Psoas muscle (tissue), 8 donors: ENCODE measurements around the gene TLCD3B. TPM values are rescaled to one million over a fixed set of nuclear protein-coding genes. Genes with fewer than 3 reads are reported as not detected.
A peak's percentile ranks its signal among the peaks of the same experiment; 100 is the strongest.

Experiments
- ATAC-seq, 4 donors: fragments of 200-7000 bp; cut with Tn5 transposase; one replicate each; pipeline ENCODE4 v1.9.1; 2020; ENCODE audit warnings: moderate library complexity in 3 of 4, mild to moderate bottlenecking in 2 of 4
- DNase-seq, 2 donors: peaks; one replicate each; pipeline ENCODE4 v3.0.0-alpha.2; 2020
- H3K27ac ChIP-seq: fragments of 200-600 bp; one replicate; pipeline ENCODE4 v1.8.0; 2022
- H3K27me3 ChIP-seq, 3 donors: fragments of 200-600 bp in 1 of 3; one replicate each; pipeline versions ENCODE4 v1.6.1 to v1.8.0; 2013 to 2022; ENCODE audit warnings: low read length in 2 of 3, mild to moderate bottlenecking in 2 of 3, moderate library complexity in 1 of 3; ENCODE audit not compliant: insufficient read depth in 3 of 3
- H3K36me3 ChIP-seq, 2 donors: fragments of 200-600 bp in 1 of 2; one replicate each; pipeline versions ENCODE4 v1.6.1 to v1.8.0; 2013 to 2022; ENCODE audit warnings: low read depth in 1 of 2, mild to moderate bottlenecking in 1 of 2, moderate library complexity in 1 of 2; ENCODE audit not compliant: insufficient read depth in 1 of 2
- H3K4me1 ChIP-seq: fragments of 200-600 bp; one replicate; pipeline ENCODE4 v1.8.0; 2022
- H3K4me3 ChIP-seq: fragments of 200-600 bp; one replicate; pipeline ENCODE4 v1.8.0; 2022; ENCODE audit warnings: mild to moderate bottlenecking
- H3K9me3 ChIP-seq: fragments of 200-600 bp; one replicate; pipeline ENCODE4 v1.8.0; 2022
- WGBS, 3 donors: extraction: QIAGEN DNeasy Blood & Tissue Kit; methylation state at CpG; one replicate each; pipeline versions ENCODE4 v1.1.6 to v1.1.7; 2013; 5-methylcytosine and 5-hydroxymethylcytosine counted together
- intact Hi-C, 2 donors: fragments of 100-400 bp; cut with DNase I; formaldehyde crosslinking; loops; one replicate each; pipeline versions ENCODE4 v1.11.0 to v1.14.2; 2022
- polyA plus RNA-seq, 3 donors: library from polyadenylated mRNA; stranded (reverse); fragments of 200-250 nt; gene quantifications; one replicate each; pipeline ENCODE4 v1.2.3, GENCODE V29; 2013
- total RNA-seq, 4 donors: library from RNA; stranded (reverse); fragmentation: NEBNext Ultra II Directional in 2 of 4; extraction: Animal tissue kit (Norgen Biotek cat#: 25700) in 2 of 4; gene quantifications; one replicate each; pipeline versions ENCODE4 v1.2.1 to v1.2.4, GENCODE V29; 2021 to 2023
- TF ChIP-seq, protein P1 (sequence below): fragments of 200-600 bp; IDR thresholded peaks from one replicate; pipeline ENCODE4 v1.8.0; 2022; ENCODE audit warnings: antibody characterized with exemption
- donor health status: healthy with polysubstance abuse.
- donor health status: DM: no; HTN: no; CAD: no; lungs with moderate emphysema.
- donor health status: Bipolar disorder and iron deficiency.
- donor health status: healthy.
- donor health status: DM: yes; HTN: yes; CAD: no.
- donor health status: DM: no; HTN: no; CAD: no.
- donor health status: DM: no; HTN: no; CAD: no.
- donor health status: DM: yes; HTN: yes; CAD: no.

Gene TLCD3B
- total and polyA plus RNA-seq, 7 donors, result 0.13 to 1.9 (median 0.22) TPM

DNA sequence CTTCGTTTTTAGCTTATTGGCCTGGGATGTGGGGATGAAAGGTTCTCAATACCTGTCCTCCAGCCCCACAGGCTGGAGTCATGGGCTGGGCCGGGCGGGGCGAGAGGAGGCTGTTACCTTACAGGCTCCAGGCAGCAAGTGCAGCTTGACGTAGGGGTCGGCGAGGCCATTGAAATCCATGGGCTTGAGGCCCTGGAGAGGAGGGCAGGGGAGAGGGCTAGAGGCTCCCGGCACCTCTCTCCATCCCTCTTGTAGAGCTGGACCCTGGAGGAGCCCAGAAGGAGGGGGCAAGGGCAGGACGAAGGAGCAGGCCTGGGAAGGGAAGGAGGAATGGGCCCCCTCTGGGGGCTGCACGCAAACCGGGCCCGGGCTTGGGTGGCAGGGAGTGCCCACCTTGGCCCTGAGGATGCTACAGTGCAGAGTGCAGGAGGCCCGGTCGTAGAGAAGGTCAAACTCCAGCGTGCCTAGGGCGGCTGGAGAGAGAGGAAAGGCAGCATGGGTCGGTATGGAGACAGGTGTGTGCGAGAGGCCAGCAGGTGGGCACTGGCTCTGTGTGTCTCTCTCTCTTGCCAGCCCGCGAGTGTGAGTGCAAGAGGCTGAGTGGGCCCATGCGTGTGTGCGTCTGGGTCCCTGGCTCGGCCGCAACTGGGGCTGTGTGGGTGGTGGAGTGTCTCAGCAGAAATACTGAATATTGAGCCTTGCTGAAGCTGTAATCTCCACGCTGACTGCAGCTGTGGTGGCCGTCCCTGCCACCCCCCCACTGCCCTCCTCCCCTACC lies 21.8 kb downstream of the TLCD3B start:
- Histone ChIP-seq H3K4me3 (no peak overlapping the region), H3K36me3 (peaks cover 0 to under 1% of the 10 kb centered on the region in 2 donors), H3K27me3 (peaks cover 0 to 45% (median 17%) of the 10 kb centered on the region in 3 donors), H3K27ac (no peak overlapping the region), H3K4me1 (no peaks in the 10 kb centered on the region), H3K9me3 (no peaks in the 10 kb centered on the region)
- DNase-seq, result no peak
- ATAC-seq, result no peak
- TF ChIP-seq, protein P1, sequence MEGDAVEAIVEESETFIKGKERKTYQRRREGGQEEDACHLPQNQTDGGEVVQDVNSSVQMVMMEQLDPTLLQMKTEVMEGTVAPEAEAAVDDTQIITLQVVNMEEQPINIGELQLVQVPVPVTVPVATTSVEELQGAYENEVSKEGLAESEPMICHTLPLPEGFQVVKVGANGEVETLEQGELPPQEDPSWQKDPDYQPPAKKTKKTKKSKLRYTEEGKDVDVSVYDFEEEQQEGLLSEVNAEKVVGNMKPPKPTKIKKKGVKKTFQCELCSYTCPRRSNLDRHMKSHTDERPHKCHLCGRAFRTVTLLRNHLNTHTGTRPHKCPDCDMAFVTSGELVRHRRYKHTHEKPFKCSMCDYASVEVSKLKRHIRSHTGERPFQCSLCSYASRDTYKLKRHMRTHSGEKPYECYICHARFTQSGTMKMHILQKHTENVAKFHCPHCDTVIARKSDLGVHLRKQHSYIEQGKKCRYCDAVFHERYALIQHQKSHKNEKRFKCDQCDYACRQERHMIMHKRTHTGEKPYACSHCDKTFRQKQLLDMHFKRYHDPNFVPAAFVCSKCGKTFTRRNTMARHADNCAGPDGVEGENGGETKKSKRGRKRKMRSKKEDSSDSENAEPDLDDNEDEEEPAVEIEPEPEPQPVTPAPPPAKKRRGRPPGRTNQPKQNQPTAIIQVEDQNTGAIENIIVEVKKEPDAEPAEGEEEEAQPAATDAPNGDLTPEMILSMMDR, result no peak
- intact Hi-C loops, result loop anchor here (5.0 kb wide), 1 partner anchor 147 kb away; the partner anchor contains the start of gene CDIPT (in 2 of the 2)
- WGBS, 3 donors, result 40 to 43% (median 42%) methylated on average over 25 to 26 of the region's 26 CpGs

DNA sequence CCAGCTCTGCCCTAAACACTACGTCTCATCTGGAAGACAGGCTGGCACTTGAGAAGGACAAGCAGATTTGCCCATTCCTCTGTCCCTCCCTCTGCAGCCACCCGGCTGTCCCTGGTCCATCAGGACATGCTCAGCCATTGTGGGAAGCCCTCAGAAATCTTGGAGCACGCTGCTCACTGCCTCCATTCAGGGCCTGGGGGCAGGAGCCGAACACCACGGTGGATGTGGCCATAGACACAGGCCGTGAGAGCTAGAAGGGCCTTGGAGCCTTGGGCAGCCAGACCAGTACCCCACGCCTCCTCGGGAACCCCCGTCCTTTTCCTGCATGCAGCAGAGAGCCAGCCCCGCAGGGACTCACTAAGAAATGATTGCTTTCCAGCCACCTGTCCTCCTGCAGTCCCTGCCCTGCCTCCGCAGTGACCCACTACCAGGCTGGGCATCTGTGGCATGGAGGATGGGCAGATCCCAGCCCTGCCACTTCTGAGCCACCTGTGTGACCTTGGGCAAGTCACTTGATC lies 23.6 kb downstream of the TLCD3B start:
- DNase-seq (no peak), ATAC-seq (no peak)
- H3K4me1 ChIP-seq, result no peaks in the 10 kb centered on the region
- no peak overlapping the region for H3K4me3 ChIP-seq
- peaks cover 0 to 34% (median 17%) of the 10 kb centered on the region in 3 donors for H3K27me3 ChIP-seq
- 61 to 71% (median 62%) methylated on average over 10 to 11 of the region's 11 CpGs for WGBS, 3 donors
- TF ChIP-seq, protein P1, result no peak
- no peak overlapping the region for H3K27ac ChIP-seq
- H3K36me3 ChIP-seq, result peaks cover 0 to 9% of the 10 kb centered on the region in 2 donors
- intact Hi-C loops, result loop anchor here (5.0 kb wide), 1 partner anchor 145 kb away; the partner anchor contains the start of gene CDIPT (in 2 of the 2)
- no peaks in the 10 kb centered on the region for H3K9me3 ChIP-seq

DNA sequence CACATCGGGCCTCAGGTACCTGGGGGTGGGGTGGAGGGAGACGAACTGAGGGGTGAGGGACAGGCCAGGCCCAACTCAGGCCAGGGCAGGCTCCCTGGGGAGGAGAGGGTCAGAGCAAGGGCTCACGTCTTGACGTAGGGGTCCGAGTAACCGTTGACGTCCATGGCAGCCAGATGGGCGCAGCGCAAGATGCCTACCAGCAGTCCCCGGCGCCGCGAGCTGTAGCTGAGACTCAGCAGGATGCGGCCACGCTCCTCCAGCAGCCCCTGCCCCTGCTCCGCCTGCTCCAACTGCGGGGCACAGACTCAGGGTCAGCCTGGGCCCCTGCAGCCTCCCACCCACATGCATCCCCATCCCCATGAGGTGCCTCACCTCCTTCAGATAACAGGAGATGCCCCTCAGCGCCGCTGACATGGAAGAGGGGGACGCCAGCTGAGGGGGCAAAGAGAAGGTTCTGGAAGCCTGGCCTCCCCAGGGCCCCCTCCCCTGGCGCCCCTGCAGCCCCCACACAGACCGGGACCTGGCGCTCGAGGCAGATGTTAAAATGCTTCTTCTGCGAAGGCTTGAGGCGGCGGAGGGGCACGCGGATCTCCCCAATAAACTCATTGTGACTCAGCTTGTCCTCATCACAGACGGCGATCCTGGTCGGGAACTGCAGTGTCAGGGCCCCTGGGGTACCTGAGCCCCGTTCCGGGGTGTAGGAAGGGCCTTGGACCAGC lies 24.3 kb downstream of the TLCD3B start:
- TF ChIP-seq, protein P1, result no peak
- peaks cover 0 to 28% (median 13%) of the 10 kb centered on the region in 3 donors for H3K27me3 ChIP-seq
- no peaks in the 10 kb centered on the region for H3K4me1 ChIP-seq
- no peaks in the 10 kb centered on the region for H3K9me3 ChIP-seq
- intact Hi-C loops, result loop anchor here (5.0 kb wide), 1 partner anchor 145 kb away; the partner anchor contains the start of gene CDIPT (in 2 of the 2)
- DNase-seq, result no peak
- H3K36me3 ChIP-seq, result peaks cover 0 to 9% of the 10 kb centered on the region in 2 donors
- H3K4me3 ChIP-seq, result no peak overlapping the region
- 74 to 82% (median 76%) methylated on average over 34 of the region's 34 CpGs for WGBS, 3 donors
- no peak overlapping the region for H3K27ac ChIP-seq
- no peak for ATAC-seq

DNA sequence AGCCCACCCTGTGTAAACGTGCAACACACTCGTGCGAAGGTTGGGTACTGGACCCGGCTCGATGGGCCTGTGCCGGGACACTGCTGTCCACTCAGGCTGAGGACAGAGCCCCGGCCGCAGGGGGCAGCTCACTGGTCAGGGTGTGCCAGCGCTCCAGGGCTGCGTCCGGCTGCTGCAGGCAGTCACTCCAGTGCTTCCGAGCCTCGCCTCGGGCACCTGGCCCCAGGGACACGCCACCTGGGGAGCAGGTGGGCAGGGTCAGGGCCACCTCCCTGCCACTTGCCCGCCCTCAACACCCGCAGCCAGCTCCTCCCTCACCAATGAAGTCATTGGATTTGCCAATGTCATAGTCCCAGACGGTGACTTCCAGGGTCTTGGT lies 25.0 kb downstream of the TLCD3B start:
- WGBS, 3 donors, result 80 to 85% (median 82%) methylated on average over 17 to 18 of the region's 18 CpGs
- Histone ChIP-seq H3K27me3 (peaks cover 0 to 21% (median 7%) of the 10 kb centered on the region in 3 donors), H3K27ac (no peak overlapping the region), H3K4me3 (no peak overlapping the region), H3K36me3 (peaks cover 0 to 12% of the 10 kb centered on the region in 2 donors), H3K4me1 (no peaks in the 10 kb centered on the region), H3K9me3 (no peaks in the 10 kb centered on the region)
- intact Hi-C loops, result loop anchor here (5.0 kb wide), 1 partner anchor 144 kb away; the partner anchor contains the start of gene CDIPT (in 2 of the 2)
- DNase-seq, result no peak
- ATAC-seq, result peak in 3 of 4 donors; percentile 3 to 25 (median 12)
- TF ChIP-seq, protein P1, result no peak
